Stimulated activated CD8-positive, alpha-beta memory T cell treated with anti-CD3 and anti-CD28 coated beads, Interleukin-7, amount 100 ng/mL, for 4 hours (primary cell): Measurements from ENCODE around the gene KRT37.

Experiments used
- DNase-seq, 2 donors: peaks; one replicate each; pipeline ENCODE4 v3.0.0-alpha.2; 2020; ENCODE audit warnings: low read depth in 2 of 2

KRT37 gene

GRCh38 chr17:41424111-41424635 lies at the start of gene KRT37:
Gene KRT37 (minus strand): TSS chr17:41424585. CDS start chr17:41424523, 62 bp downstream.
- no peak for DNase-seq

- DNase-seq = no peak
Observed at GRCh38 chr17:41468346-41468745, 44.0 kb upstream of the KRT37 start.

- no peak for DNase-seq
Observed at GRCh38 chr17:41467561-41467960, 43.2 kb upstream of the KRT37 start.

- DNase-seq = no peak
Observed at GRCh38 chr17:41466988-41467387, 42.6 kb upstream of the KRT37 start, which contains the start of gene KRT32. Gene KRT32 (minus strand): TSS chr17:41467386. CDS start chr17:41467325, 61 bp downstream.

- DNase-seq = no peak
Observed at GRCh38 chr17:41464682-41465081, 40.3 kb upstream of the KRT37 start.

- no peak for DNase-seq
Observed at GRCh38 chr17:41464173-41464572, 39.8 kb upstream of the KRT37 start.

GRCh38 chr17:41463746-41464145 lies 39.4 kb upstream of the KRT37 start:
- DNase-seq = no peak

GRCh38 chr17:41462705-41463104 lies 38.3 kb upstream of the KRT37 start:
- DNase-seq = no peak

GRCh38 chr17:41457676-41458075 lies 33.3 kb upstream of the KRT37 start:
- DNase-seq = no peak

GRCh38 chr17:41456204-41456603 lies 31.8 kb upstream of the KRT37 start:
- DNase-seq = no peak

- DNase-seq = no peak
Observed at GRCh38 chr17:41455236-41455635, 30.9 kb upstream of the KRT37 start.

- DNase-seq = no peak
Observed at GRCh38 chr17:41453066-41453465, 28.7 kb upstream of the KRT37 start.

- no peak for DNase-seq
Observed at GRCh38 chr17:41452281-41452680, 27.9 kb upstream of the KRT37 start.

- DNase-seq = no peak
Observed at GRCh38 chr17:41451154-41451728, 26.9 kb upstream of the KRT37 start.

- no peak for DNase-seq
Observed at GRCh38 chr17:41449008-41449407, 24.6 kb upstream of the KRT37 start.

GRCh38 chr17:41448506-41448905 lies 24.1 kb upstream of the KRT37 start:
- DNase-seq = no peak

- DNase-seq = no peak
Observed at GRCh38 chr17:41446806-41447205, 22.4 kb upstream of the KRT37 start.

GRCh38 chr17:41444640-41445039 lies 20.3 kb upstream of the KRT37 start:
- DNase-seq = no peak

GRCh38 chr17:41444186-41444585 lies 19.8 kb upstream of the KRT37 start:
- no peak for DNase-seq

- DNase-seq = no peak
Observed at GRCh38 chr17:41442739-41443138, 18.4 kb upstream of the KRT37 start.

- DNase-seq = no peak
Observed at GRCh38 chr17:41440531-41441033, 16.2 kb upstream of the KRT37 start, which contains the start of gene KRT38. Gene KRT38 (minus strand): TSS chr17:41440983. CDS start chr17:41440921, 62 bp downstream.

- DNase-seq = no peak
Observed at GRCh38 chr17:41439375-41439774, 15.0 kb upstream of the KRT37 start.

- DNase-seq = no peak
Observed at GRCh38 chr17:41437769-41438168, 13.4 kb upstream of the KRT37 start.

- no peak for DNase-seq
Observed at GRCh38 chr17:41437254-41437653, 12.9 kb upstream of the KRT37 start.
